K562 (cell line): Measurements from ENCODE around the gene ARID3A. TPM values are rescaled to one million over a fixed set of nuclear protein-coding genes. Genes with fewer than 3 reads are reported as not detected.
A peak's percentile ranks its signal among the peaks of the same experiment; 100 is the strongest.

ENCODE experiments used
- CC2D1A ChIP-seq: fragments of 450-650 bp; IDR thresholded peaks from 2 replicates; pipeline ENCODE4 v1.6.1; 2017; ENCODE audit warnings: mild to moderate bottlenecking
- GATA2 ChIP-seq: sonication (generic); formaldehyde crosslinking; IDR thresholded peaks from 2 replicates; pipeline ENCODE4 v1.4.0; 2020; ENCODE audit warnings: mild to moderate bottlenecking, missing genetic modification reagents
- JUNB ChIP-seq: fragments of 450-650 bp; formaldehyde crosslinking; conservative IDR thresholded peaks from 2 replicates; pipeline ENCODE4 v1.4.0; 2020; ENCODE audit warnings: mild to moderate bottlenecking
- KDM1A ChIP-seq, 2 experiments: fragments of 450-650 bp; IDR thresholded peaks; 2 replicates each; pipeline ENCODE4 v1.6.1; 2016; ENCODE audit warnings: mild to moderate bottlenecking in 2 of 2
- KLF13 ChIP-seq: fragments of 450-650 bp; IDR thresholded peaks from 2 replicates; pipeline ENCODE4 v1.6.1; 2016; ENCODE audit warnings: missing genetic modification characterization, low read depth, mild to moderate bottlenecking, missing compliant biosample characterization, moderate library complexity, borderline replicate concordance
- L3MBTL2 ChIP-seq: fragments of 450-650 bp; IDR thresholded peaks from 2 replicates; pipeline ENCODE4 v1.6.1; 2016; ENCODE audit warnings: mild to moderate bottlenecking, moderate library complexity
- OTX1 ChIP-seq: fragments of 450-650 bp; formaldehyde crosslinking; IDR thresholded peaks from 2 replicates; pipeline ENCODE4 v1.4.0; 2022; ENCODE audit warnings: mild to moderate bottlenecking
- PYGO2 ChIP-seq: fragments of 450-650 bp; IDR thresholded peaks from 2 replicates; pipeline ENCODE4 v1.6.1; 2016; ENCODE audit warnings: mild to moderate bottlenecking, missing genetic modification characterization, moderate library complexity, missing compliant biosample characterization
- RBM15 ChIP-seq: fragments of 200-400 bp; formaldehyde crosslinking; IDR thresholded peaks from 2 replicates; pipeline ENCODE4 v1.6.1; 2018; ENCODE audit warnings: mild to moderate bottlenecking, low read length, moderate library complexity; ENCODE audit not compliant: insufficient read depth
- ZFP1 ChIP-seq: fragments of 450-650 bp; formaldehyde crosslinking; IDR thresholded peaks from 2 replicates; pipeline ENCODE4 v1.4.0; 2020; ENCODE audit warnings: mild to moderate bottlenecking, mixed read lengths
- ZFP36 ChIP-seq: fragments of 150-350 bp; IDR thresholded peaks from 2 replicates; pipeline ENCODE4 v1.6.1; 2018; ENCODE audit warnings: low read length, low read depth; ENCODE audit not compliant: partially characterized antibody
- ZKSCAN8 ChIP-seq: fragments of 200-800 bp; sonication (Bioruptor generic); IDR thresholded peaks from 2 replicates; pipeline ENCODE4 v1.6.1; 2016; ENCODE audit warnings: missing genetic modification characterization, missing compliant biosample characterization
- ZNF134 ChIP-seq: fragments of 250-450 bp; sonication (Bioruptor Pico); conservative IDR thresholded peaks from 2 replicates; pipeline ENCODE4 v1.4.0; 2020
- ZNF165 ChIP-seq: fragments of 250-450 bp; sonication (Bioruptor Pico); IDR thresholded peaks from 2 replicates; pipeline ENCODE4 v1.4.0; 2020; ENCODE audit warnings: borderline replicate concordance
- polyA plus RNA-seq, 8 experiments: library from polyadenylated mRNA; depleted of rRNA in 4 of 8; stranded (reverse) in 5 of 8; unstranded in 3 of 8; fragments of >200 nt; fragmentation: Nextera tagmentation in 2 of 8; fragmentation: Illumina TruSeq in 1 of 8; extraction: Ambion mirVana in 2 of 8; extraction: Trizol in 1 of 8; gene quantifications; 2 replicates each; pipeline versions ENCODE4 v1.2.1 to v1.2.3, GENCODE V29; 2011 to 2014; ENCODE audit warnings: inconsistent platforms in 1 of 8, missing spikeins in 1 of 8
- total RNA-seq, 7 experiments: library from RNA; depleted of rRNA in 6 of 7; stranded (reverse); fragments of >200 nt in 6 of 7; fragmentation: Illumina TruSeq in 2 of 7; extraction: Trizol in 2 of 7; gene quantifications; 2 replicates each; pipeline versions ENCODE4 v1.2.1 to v1.2.3, GENCODE V29; 2011 to 2021; ENCODE audit warnings: low replicate concordance in 1 of 7
- TF ChIP-seq, protein P1 (sequence below): fragments of 250-450 bp; sonication (Bioruptor Pico); IDR thresholded peaks from 2 replicates; pipeline ENCODE4 v1.9.0; 2021; ENCODE audit warnings: mild to moderate bottlenecking, inconsistent platforms
- TF ChIP-seq, protein P2 (sequence below): fragments of 450-650 bp; formaldehyde crosslinking; conservative IDR thresholded peaks from 2 replicates; pipeline ENCODE4 v1.4.0; 2022; ENCODE audit warnings: mild to moderate bottlenecking, missing genetic modification characterization

ARID3A gene
- total and polyA plus RNA-seq, 9 of the 15 experiments (the other 6 are each of a cell fraction or from before 2014, with no cell fraction given), result 1.4 to 118 (median 31.2) TPM

- TF ChIP-seq KLF13 (tag), result 0 out of 2 replicates have a peak, but pooled peaks have one; percentile 14
- TF ChIP-seq OTX1 (CRISPR knock-in tag), result no peak
- TF ChIP-seq JUNB (CRISPR knock-in tag), result no peak
- TF ChIP-seq ZKSCAN8, result peak; percentile 100
- TF ChIP-seq RBM15, result no peak
- no peak for TF ChIP-seq ZNF165
- TF ChIP-seq, protein P1, sequence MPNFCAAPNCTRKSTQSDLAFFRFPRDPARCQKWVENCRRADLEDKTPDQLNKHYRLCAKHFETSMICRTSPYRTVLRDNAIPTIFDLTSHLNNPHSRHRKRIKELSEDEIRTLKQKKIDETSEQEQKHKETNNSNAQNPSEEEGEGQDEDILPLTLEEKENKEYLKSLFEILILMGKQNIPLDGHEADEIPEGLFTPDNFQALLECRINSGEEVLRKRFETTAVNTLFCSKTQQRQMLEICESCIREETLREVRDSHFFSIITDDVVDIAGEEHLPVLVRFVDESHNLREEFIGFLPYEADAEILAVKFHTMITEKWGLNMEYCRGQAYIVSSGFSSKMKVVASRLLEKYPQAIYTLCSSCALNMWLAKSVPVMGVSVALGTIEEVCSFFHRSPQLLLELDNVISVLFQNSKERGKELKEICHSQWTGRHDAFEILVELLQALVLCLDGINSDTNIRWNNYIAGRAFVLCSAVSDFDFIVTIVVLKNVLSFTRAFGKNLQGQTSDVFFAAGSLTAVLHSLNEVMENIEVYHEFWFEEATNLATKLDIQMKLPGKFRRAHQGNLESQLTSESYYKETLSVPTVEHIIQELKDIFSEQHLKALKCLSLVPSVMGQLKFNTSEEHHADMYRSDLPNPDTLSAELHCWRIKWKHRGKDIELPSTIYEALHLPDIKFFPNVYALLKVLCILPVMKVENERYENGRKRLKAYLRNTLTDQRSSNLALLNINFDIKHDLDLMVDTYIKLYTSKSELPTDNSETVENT, result no peak
- no peak for TF ChIP-seq ZFP1 (CRISPR knock-in tag)
- TF ChIP-seq GATA2 (CRISPR knock-in tag), result peak; percentile 60
- TF ChIP-seq KDM1A (IDR thresholded peaks at IDR 0.05), result no peak
- TF ChIP-seq ZNF134 (CRISPR knock-in tag), result no peak
- TF ChIP-seq ZFP36, result peak; percentile 18
- no peak for TF ChIP-seq L3MBTL2
- no peak for TF ChIP-seq CC2D1A
- no peak for TF ChIP-seq PYGO2 (tag)
- TF ChIP-seq, protein P2, sequence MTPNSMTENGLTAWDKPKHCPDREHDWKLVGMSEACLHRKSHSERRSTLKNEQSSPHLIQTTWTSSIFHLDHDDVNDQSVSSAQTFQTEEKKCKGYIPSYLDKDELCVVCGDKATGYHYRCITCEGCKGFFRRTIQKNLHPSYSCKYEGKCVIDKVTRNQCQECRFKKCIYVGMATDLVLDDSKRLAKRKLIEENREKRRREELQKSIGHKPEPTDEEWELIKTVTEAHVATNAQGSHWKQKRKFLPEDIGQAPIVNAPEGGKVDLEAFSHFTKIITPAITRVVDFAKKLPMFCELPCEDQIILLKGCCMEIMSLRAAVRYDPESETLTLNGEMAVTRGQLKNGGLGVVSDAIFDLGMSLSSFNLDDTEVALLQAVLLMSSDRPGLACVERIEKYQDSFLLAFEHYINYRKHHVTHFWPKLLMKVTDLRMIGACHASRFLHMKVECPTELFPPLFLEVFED (CRISPR knock-in tag), result no peak
Observed at GRCh38 chr19:954272-954671, 28.4 kb downstream of the ARID3A start (continued).
